Endometrial microvascular endothelial cells (primary cell): ENCODE measurements around the gene TRIM10. TPM values are rescaled to one million over a fixed set of nuclear protein-coding genes. Genes with fewer than 3 reads are reported as not detected.
"Not testable (repeated sequence)": the region's sequence is repeated elsewhere in the genome, so short reads cannot be mapped to it uniquely, and the experiment has no call there.

ENCODE experiments used
- in situ Hi-C: cut with HindIII; loops from 2 replicates; pipeline ENCODE4 v1.10.0; 2017; ENCODE audit warnings: low sequenced_read_pairs, low pct_unique_long_range_greater_than_20kb; ENCODE audit errors: inconsistent ontology term
- total RNA-seq: library from RNA; depleted of rRNA; stranded (reverse); fragments of >200 nt; gene quantifications from one replicate; pipeline ENCODE4 v1.2.3, GENCODE V29; 2015; ENCODE audit errors: inconsistent ontology term

The TRIM10 gene
- total RNA-seq, 1 donor from 2014 or later = not detected

GRCh38 chr6:30156262-30156599 lies 4.8 kb downstream of the TRIM10 start:
- in situ Hi-C loops = no loop called here

GRCh38 chr6:30155520-30156261 lies 5.3 kb downstream of the TRIM10 start:
- in situ Hi-C loops = no loop called here

- in situ Hi-C loops = no loop called here
These were observed 6.1 kb downstream of the TRIM10 start for GRCh38 chr6:30154709-30155519.

- in situ Hi-C loops = no loop called here
These were observed 7.0 kb downstream of the TRIM10 start for GRCh38 chr6:30154061-30154460.

- in situ Hi-C loops = no loop called here
These were observed 8.0 kb downstream of the TRIM10 start for GRCh38 chr6:30152910-30153610.

- in situ Hi-C loops = no loop called here
These were observed 8.9 kb downstream of the TRIM10 start for GRCh38 chr6:30152016-30152673.

GRCh38 chr6:30151580-30151979 lies 9.4 kb downstream of the TRIM10 start:
- in situ Hi-C loops = no loop called here

- in situ Hi-C loops = no loop called here
These were observed 10.2 kb downstream of the TRIM10 start for GRCh38 chr6:30150671-30151395.

GRCh38 chr6:30149858-30150550 lies 11.0 kb downstream of the TRIM10 start:
- in situ Hi-C loops = no loop called here

- in situ Hi-C loops = no loop called here
These were observed 11.8 kb downstream of the TRIM10 start for GRCh38 chr6:30149234-30149633.

- in situ Hi-C loops = no loop called here
These were observed 13.9 kb downstream of the TRIM10 start for GRCh38 chr6:30147096-30147495.

GRCh38 chr6:30145818-30146217 lies 15.2 kb downstream of the TRIM10 start:
- in situ Hi-C loops = no loop called here

- in situ Hi-C loops = no loop called here
These were observed 16.2 kb downstream of the TRIM10 start for GRCh38 chr6:30144811-30145210.

- in situ Hi-C loops = no loop called here
These were observed 17.2 kb downstream of the TRIM10 start for GRCh38 chr6:30143780-30144179.

- in situ Hi-C loops = no loop called here
These were observed 18.3 kb downstream of the TRIM10 start for GRCh38 chr6:30142665-30143064.

GRCh38 chr6:30140240-30140639 lies 20.8 kb downstream of the TRIM10 start:
- in situ Hi-C loops = not testable (repeated sequence)

GRCh38 chr6:30136570-30137286 lies 24.3 kb downstream of the TRIM10 start:
- in situ Hi-C loops = no loop called here

GRCh38 chr6:30135757-30136156 lies 25.3 kb downstream of the TRIM10 start, which contains the start of gene TRIM40:
TSS of gene TRIM40 (plus strand) at chr6:30136140. CDS start at chr6:30137037, 897 bp downstream.
- in situ Hi-C loops = no loop called here
